ENCODE measurements around the gene INSM2.
A peak's percentile ranks its signal among the peaks of the same experiment; 100 is the strongest.

INSM2 gene

GRCh38 chr14:35533357-35534207 lies at the start of gene INSM2:
INSM2 (plus strand) TSS chr14:35534164; CDS start chr14:35534253, 89 bp downstream.
- DNase-seq, result peak; percentile 50

GRCh38 chr14:35492569-35493014 lies 41.4 kb upstream of the INSM2 start:
- DNase-seq, result no peak

GRCh38 chr14:35495278-35495677 lies 38.7 kb upstream of the INSM2 start:
- DNase-seq, result no peak

- DNase-seq, result no peak
These were observed 34.8 kb upstream of the INSM2 start for GRCh38 chr14:35499180-35499579.

- no peak for DNase-seq
These were observed 30.3 kb upstream of the INSM2 start for GRCh38 chr14:35503646-35504045.

- no peak for DNase-seq
These were observed 29.7 kb upstream of the INSM2 start for GRCh38 chr14:35504260-35504659.

GRCh38 chr14:35506461-35506860 lies 27.5 kb upstream of the INSM2 start:
- DNase-seq, result no peak

GRCh38 chr14:35506927-35507326 lies 27.0 kb upstream of the INSM2 start:
- DNase-seq, result peak; percentile 66

GRCh38 chr14:35509846-35510245 lies 24.1 kb upstream of the INSM2 start:
- DNase-seq, result no peak

GRCh38 chr14:35512765-35513164 lies 21.2 kb upstream of the INSM2 start:
- DNase-seq, result no peak

- DNase-seq, result no peak
These were observed 18.0 kb upstream of the INSM2 start for GRCh38 chr14:35515916-35516315.

- DNase-seq, result no peak
These were observed 14.0 kb upstream of the INSM2 start for GRCh38 chr14:35519986-35520385.

- DNase-seq, result no peak
These were observed 8.3 kb upstream of the INSM2 start for GRCh38 chr14:35525695-35526094.

- no peak for DNase-seq
These were observed 7.0 kb upstream of the INSM2 start for GRCh38 chr14:35526962-35527361.

GRCh38 chr14:35531960-35532747 lies 1.8 kb upstream of the INSM2 start:
- DNase-seq, result no peak

- DNase-seq, result no peak
These were observed 1.1 kb upstream of the INSM2 start for GRCh38 chr14:35532783-35533356.

GRCh38 chr14:35534208-35534872 lies 376 bp downstream of the INSM2 start:
- peak; percentile 25 for DNase-seq

GRCh38 chr14:35534873-35535482 lies 1.0 kb downstream of the INSM2 start:
- DNase-seq, result peak; percentile 66

- DNase-seq, result no peak
These were observed 1.6 kb downstream of the INSM2 start for GRCh38 chr14:35535483-35536112.

- no peak for DNase-seq
These were observed 6.0 kb downstream of the INSM2 start for GRCh38 chr14:35539969-35540368.

GRCh38 chr14:35543006-35543405 lies 9.0 kb downstream of the INSM2 start:
- DNase-seq, result no peak

- no peak for DNase-seq
These were observed 15.6 kb downstream of the INSM2 start for GRCh38 chr14:35549551-35549950.
